Panc1 (cell line): Measurements from ENCODE around the gene SLC51A.

Experiments used
- CTCF ChIP-seq: fragments of 450-650 bp; IDR thresholded peaks from 2 replicates; pipeline ENCODE4 v1.5.1; 2017; ENCODE audit warnings: mild to moderate bottlenecking
- POLR2AphosphoS5 ChIP-seq: IDR thresholded peaks from 2 replicates; pipeline ENCODE4 v1.6.1; 2012; ENCODE audit warnings: mild to moderate bottlenecking, low read depth, low read length, moderate library complexity
- REST ChIP-seq, 2 experiments: IDR thresholded peaks; 2 replicates each; pipeline ENCODE4 v1.6.1; 2011 to 2012; ENCODE audit warnings: low read depth in 2 of 2, control low read depth in 1 of 2, low read length in 1 of 2, mild to moderate bottlenecking in 1 of 2, moderate library complexity in 1 of 2; ENCODE audit not compliant: insufficient read depth in 1 of 2
- SIN3A ChIP-seq: IDR thresholded peaks from 2 replicates; pipeline ENCODE4 v1.6.1; 2012; ENCODE audit warnings: low read depth, mild to moderate bottlenecking, low read length, moderate library complexity, borderline replicate concordance; ENCODE audit not compliant: insufficient read depth
- TCF7L2 ChIP-seq: IDR thresholded peaks from 2 replicates; pipeline ENCODE4 v1.6.1; 2011; ENCODE audit warnings: mild to moderate bottlenecking, low read depth, low read length, inconsistent platforms

GRCh38 chr3:196225086-196225485, 8.8 kb downstream of the SLC51A start:
- TF ChIP-seq SIN3A (no peak), CTCF (no peak), TCF7L2 (no peak), POLR2AphosphoS5 (no peak), REST (IDR thresholded peaks at IDR 0.05; ENCODE audit: insufficient read depth in 1 of 2, low read depth in 2 of 2, low read length in 1 of 2) (no peak)
